ENCODE measurements around the gene UBAP1. TPM values are rescaled to one million over a fixed set of nuclear protein-coding genes. Genes with fewer than 3 reads are reported as not detected.

Gene UBAP1
- total RNA-seq, 2 experiments from 2014 or later: 47.1 to 50.4 TPM

GRCh38 chr9:34154057-34154456 is 24.8 kb upstream of the UBAP1 start:
- Histone ChIP-seq H3K27ac (ENCODE audit: low read depth in 1 of 2, low read length in 2 of 2) (no peak overlapping the region), H3K4me1 (ENCODE audit: insufficient read depth, low read length) (no peaks in the 10 kb centered on the region), H3K36me3 (ENCODE audit: insufficient read depth, low read length) (no peaks in the 10 kb centered on the region), H3K9me3 (ENCODE audit: control insufficient read depth in 1 of 2, insufficient read depth in 1 of 2, low read length in 2 of 2) (no peaks in the 10 kb centered on the region), H3K4me3 (ENCODE audit: low read length) (no peak overlapping the region), H3K27me3 (ENCODE audit: control insufficient read depth in 1 of 2, insufficient read depth in 2 of 2, low read length in 2 of 2) (no peaks in the 10 kb centered on the region)
- Mint-ChIP-seq H3K27me3 (no peaks in the 10 kb centered on the region), H3K4me1 (ENCODE audit: low read depth) (no peaks in the 10 kb centered on the region), H3K9me3 (no peaks in the 10 kb centered on the region), H3K4me3 (no peak overlapping the region), H3K36me3 (ENCODE audit: low read depth) (no peaks in the 10 kb centered on the region), H3K27ac (no peak overlapping the region)
- DNase-seq (no peak), ATAC-seq (ENCODE audit: poor library complexity) (no peak)
- ChIA-PET CTCF (no interaction called here), POLR2A (no interaction called here)
- TF ChIP-seq CTCF (IDR thresholded peaks at IDR 0.05): no peak
- intact Hi-C loops (cut with DNase I, micrococcal nuclease): no loop called here

- intact Hi-C loops (cut with DNase I, micrococcal nuclease): loop anchor here in 1 of 2 experiments (5.0 kb wide), 1 partner anchor 150 kb away; no protein-coding TSS in a partner anchor
- Histone ChIP-seq H3K36me3 (ENCODE audit: insufficient read depth, low read length) (no peaks in the 10 kb centered on the region), H3K27ac (ENCODE audit: low read depth in 1 of 2, low read length in 2 of 2) (no peak overlapping the region), H3K9me3 (ENCODE audit: control insufficient read depth in 1 of 2, insufficient read depth in 1 of 2, low read length in 2 of 2) (no peaks in the 10 kb centered on the region), H3K4me3 (ENCODE audit: low read length) (no peak overlapping the region), H3K4me1 (ENCODE audit: insufficient read depth, low read length) (no peaks in the 10 kb centered on the region), H3K27me3 (ENCODE audit: control insufficient read depth in 1 of 2, insufficient read depth in 2 of 2, low read length in 2 of 2) (no peaks in the 10 kb centered on the region)
- H3K27me3 Mint-ChIP-seq: no peaks in the 10 kb centered on the region
- ChIA-PET POLR2A (interaction anchor here (0.6 kb wide), 1 partner anchor 137 kb away, joined by 3 read pairs; no protein-coding TSS in a partner anchor), CTCF (interaction anchor here (1.1 kb wide), 1 partner anchor 83 kb away, joined by 3 read pairs; no protein-coding TSS in a partner anchor)
- no peak for ATAC-seq (ENCODE audit: poor library complexity)
- no peaks in the 10 kb centered on the region for H3K9me3 Mint-ChIP-seq
- no peak overlapping the region for H3K27ac Mint-ChIP-seq
- H3K4me3 Mint-ChIP-seq: no peak overlapping the region
- no peaks in the 10 kb centered on the region for H3K4me1 Mint-ChIP-seq (ENCODE audit: low read depth)
- no peaks in the 10 kb centered on the region for H3K36me3 Mint-ChIP-seq (ENCODE audit: low read depth)
- no peak for TF ChIP-seq CTCF (IDR thresholded peaks at IDR 0.05)
- DNase-seq: no peak
Observed at GRCh38 chr9:34157318-34157717, 21.5 kb upstream of the UBAP1 start.

GRCh38 chr9:34157898-34158297 is 20.9 kb upstream of the UBAP1 start:
- Mint-ChIP-seq H3K4me1 (ENCODE audit: low read depth) (no peaks in the 10 kb centered on the region), H3K27me3 (no peaks in the 10 kb centered on the region), H3K9me3 (no peaks in the 10 kb centered on the region), H3K27ac (no peak overlapping the region), H3K36me3 (ENCODE audit: low read depth) (no peaks in the 10 kb centered on the region), H3K4me3 (no peak overlapping the region)
- intact Hi-C loops (cut with DNase I, micrococcal nuclease): loop anchor here in 1 of 2 experiments (5.0 kb wide), 1 partner anchor 151 kb away; no protein-coding TSS in a partner anchor
- Histone ChIP-seq H3K9me3 (ENCODE audit: control insufficient read depth in 1 of 2, insufficient read depth in 1 of 2, low read length in 2 of 2) (no peaks in the 10 kb centered on the region), H3K4me3 (ENCODE audit: low read length) (no peak overlapping the region), H3K27ac (ENCODE audit: low read depth in 1 of 2, low read length in 2 of 2) (no peak overlapping the region), H3K27me3 (ENCODE audit: control insufficient read depth in 1 of 2, insufficient read depth in 2 of 2, low read length in 2 of 2) (no peaks in the 10 kb centered on the region), H3K36me3 (ENCODE audit: insufficient read depth, low read length) (no peaks in the 10 kb centered on the region), H3K4me1 (ENCODE audit: insufficient read depth, low read length) (no peaks in the 10 kb centered on the region)
- DNase-seq (no peak), ATAC-seq (ENCODE audit: poor library complexity) (no peak)
- POLR2A ChIA-PET: no interaction called here
- no peak for TF ChIP-seq CTCF (IDR thresholded peaks at IDR 0.05)
- CTCF ChIA-PET: interaction anchor here (1.1 kb wide), 1 partner anchor 84 kb away, joined by 3 read pairs; no protein-coding TSS in a partner anchor
